Smooth muscle cell of the umbilical artery (primary cell): ENCODE results near the gene ING2. TPM values are rescaled to one million over a fixed set of nuclear protein-coding genes. Genes with fewer than 3 reads are reported as not detected.

Experiments used
- total RNA-seq: library from RNA; depleted of rRNA; stranded (reverse); fragments of >200 nt; gene quantifications from 2 replicates; pipeline ENCODE4 v1.2.3, GENCODE V29; 2014

ING2 gene, protein sequence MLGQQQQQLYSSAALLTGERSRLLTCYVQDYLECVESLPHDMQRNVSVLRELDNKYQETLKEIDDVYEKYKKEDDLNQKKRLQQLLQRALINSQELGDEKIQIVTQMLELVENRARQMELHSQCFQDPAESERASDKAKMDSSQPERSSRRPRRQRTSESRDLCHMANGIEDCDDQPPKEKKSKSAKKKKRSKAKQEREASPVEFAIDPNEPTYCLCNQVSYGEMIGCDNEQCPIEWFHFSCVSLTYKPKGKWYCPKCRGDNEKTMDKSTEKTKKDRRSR
- total RNA-seq, result 10.7 and 15.8 TPM in 2 replicates

DNA sequence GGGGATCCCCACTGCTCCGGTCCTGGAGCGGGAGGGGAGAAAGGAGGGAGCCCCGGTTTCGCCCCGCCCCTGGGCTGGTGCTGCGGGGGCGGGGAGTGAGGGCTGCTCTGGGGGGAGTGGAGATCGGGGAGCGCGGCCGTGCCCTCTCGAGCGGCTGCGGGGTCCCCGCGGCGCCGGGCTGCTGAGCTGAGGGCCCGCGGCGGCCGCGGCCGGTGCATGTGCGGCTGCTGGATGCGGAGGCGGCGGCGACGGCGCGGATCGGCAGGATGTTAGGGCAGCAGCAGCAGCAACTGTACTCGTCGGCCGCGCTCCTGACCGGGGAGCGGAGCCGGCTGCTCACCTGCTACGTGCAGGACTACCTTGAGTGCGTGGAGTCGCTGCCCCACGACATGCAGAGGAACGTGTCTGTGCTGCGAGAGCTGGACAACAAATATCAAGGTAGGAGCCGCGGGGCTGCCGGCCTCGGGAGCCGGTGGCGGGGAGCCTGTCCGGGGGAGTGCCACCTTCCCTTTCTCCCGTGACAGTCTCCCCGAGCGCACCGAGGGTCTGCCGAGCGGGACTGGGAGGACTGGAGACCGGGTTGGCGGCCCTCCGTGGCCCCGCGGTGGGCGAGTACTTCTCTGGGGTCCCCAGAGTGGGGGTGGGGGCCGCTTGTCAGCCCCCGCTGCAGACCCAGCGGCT lies at the start of gene ING2:
Gene ING2, plus strand, starts transcription at position 129 of the 681 bp plus-strand sequence. Its CDS starts 138 bp downstream, at position 267.

Other genes with a start within 250 kb of the ING2 start
- gene CLDN22, start 184.8 kb upstream of the ING2 start, total RNA-seq, result not detected in 2 replicates
- gene CLDN24, start 182.6 kb upstream of the ING2 start, total RNA-seq, result not detected in 2 replicates
- 14.3 and 15.4 TPM in 2 replicates for gene CDKN2AIP, start 60.4 kb upstream of the ING2 start, total RNA-seq
- 21.7 and 28.6 TPM in 2 replicates for gene RWDD4, start 154.1 kb downstream of the ING2 start, total RNA-seq
- gene TRAPPC11, start 154.2 kb downstream of the ING2 start, total RNA-seq, result 66.2 and 70.9 TPM in 2 replicates